GM21717 (cell line): ENCODE data around the gene ZMAT3.

Experiments used
- ATAC-seq: cut with Tn5 transposase; IDR thresholded peaks from one replicate; pipeline ENCODE4 v1.9.1; 2021; ENCODE audit warnings: mild to moderate bottlenecking, moderate library complexity; ENCODE audit not compliant: unreplicated experiment

The ZMAT3 gene

GRCh38 chr3:179027326-179027900 is 44.2 kb downstream of the ZMAT3 start:
- no peak for ATAC-seq

- ATAC-seq: no peak
These were observed 45.0 kb downstream of the ZMAT3 start for GRCh38 chr3:179026636-179027035.

GRCh38 chr3:179021119-179021903 is 50.3 kb downstream of the ZMAT3 start:
- no peak for ATAC-seq

- ATAC-seq: no peak
These were observed 51.5 kb downstream of the ZMAT3 start for GRCh38 chr3:179020112-179020511.

- peak; percentile 29 for ATAC-seq
These were observed 52.8 kb downstream of the ZMAT3 start for GRCh38 chr3:179018808-179019207.

GRCh38 chr3:179016979-179017670 is 54.5 kb downstream of the ZMAT3 start:
- ATAC-seq: peak; percentile 69

- ATAC-seq: peak; percentile 66
These were observed 56.0 kb downstream of the ZMAT3 start for GRCh38 chr3:179015551-179016020.

- ATAC-seq: no peak
These were observed 65.9 kb downstream of the ZMAT3 start for GRCh38 chr3:179005706-179006105.

- no peak for ATAC-seq
These were observed 66.4 kb downstream of the ZMAT3 start for GRCh38 chr3:179005213-179005612.

- ATAC-seq: peak; percentile 33
These were observed 71.0 kb downstream of the ZMAT3 start for GRCh38 chr3:179000659-179001058.

- ATAC-seq: peak; percentile 88
These were observed 71.5 kb downstream of the ZMAT3 start for GRCh38 chr3:179000144-179000543.

- ATAC-seq: no peak
These were observed 75.2 kb downstream of the ZMAT3 start for GRCh38 chr3:178996399-178996798.

- no peak for ATAC-seq
These were observed 81.3 kb downstream of the ZMAT3 start for GRCh38 chr3:178990293-178990692.

- no peak for ATAC-seq
These were observed 81.8 kb downstream of the ZMAT3 start for GRCh38 chr3:178989821-178990220.

GRCh38 chr3:178987745-178988144 is 83.9 kb downstream of the ZMAT3 start:
- no peak for ATAC-seq

GRCh38 chr3:178986456-178986855 is 85.2 kb downstream of the ZMAT3 start:
- no peak for ATAC-seq

GRCh38 chr3:178982137-178982536 is 89.5 kb downstream of the ZMAT3 start:
- ATAC-seq: peak; percentile 100

GRCh38 chr3:178975320-178975719 is 96.3 kb downstream of the ZMAT3 start:
- no peak for ATAC-seq

GRCh38 chr3:178971614-178972013 is 100.0 kb downstream of the ZMAT3 start:
- ATAC-seq: no peak

GRCh38 chr3:178969004-178969700 is 102.5 kb downstream of the ZMAT3 start:
- ATAC-seq: peak; percentile 90
